SK-N-SH (cell line): Measurements from ENCODE around the gene ZDHHC14. TPM values are rescaled to one million over a fixed set of nuclear protein-coding genes. Genes with fewer than 3 reads are reported as not detected.

ENCODE experiments used
- CTCF ChIA-PET: fragments of 300-600, 350-600 bp; formaldehyde crosslinking; extraction: SDS; loops from one replicate; lab custom pipeline; 2021; lab: Yijun Ruan, JAX
- POLR2A ChIA-PET: fragments of 350-600 bp; sonication (Branson Sonifier 250); formaldehyde crosslinking; extraction: SDS; loops from one replicate; lab custom pipeline; 2020; ENCODE audit warnings: antibody characterized with exemption, inconsistent platforms; lab: Yijun Ruan, JAX
- DNase-seq: peaks from one replicate; pipeline ENCODE4 v3.0.0; 2012
- H2AFZ ChIP-seq: fragments of 200-600 bp; sonication (generic); 2 replicates; pipeline ENCODE4 v1.8.1; 2016; ENCODE audit warnings: antibody characterized with exemption, mild to moderate bottlenecking, low read depth
- H3F3A ChIP-seq: fragments of 200-600 bp; sonication (generic); replicated peaks from 2 replicates; pipeline ENCODE3; 2016; ENCODE audit warnings: antibody characterized with exemption, mild to moderate bottlenecking; ENCODE audit not compliant: insufficient read depth
- H3K27ac ChIP-seq, 2 experiments: fragments of 200-500 bp in 1 of 2; fragments of 200-600 bp in 1 of 2; sonication (Bioruptor generic) in 1 of 2; sonication (generic), shearing (Covaris generic) in 1 of 2; 2 replicates each; pipeline versions ENCODE4 v1.5.1 to v1.6.1; 2014 to 2016; ENCODE audit warnings: low read depth in 2 of 2, inconsistent platforms in 1 of 2, low read length in 1 of 2, mild to moderate bottlenecking in 1 of 2, mixed read lengths in 1 of 2
- H3K27me3 ChIP-seq: fragments of 200-600 bp; sonication (generic), shearing (Covaris generic); 2 replicates; pipeline ENCODE4 v1.6.1; 2016; ENCODE audit warnings: mixed run types; ENCODE audit not compliant: insufficient read depth
- H3K36me3 ChIP-seq, 2 experiments: fragments of 200-500 bp in 1 of 2; fragments of 200-600 bp in 1 of 2; sonication (Bioruptor generic) in 1 of 2; sonication (generic) in 1 of 2; replicated peaks in 1 of 2; 2 replicates each; pipeline versions ENCODE3 to v1.5.1; 2014 to 2016; ENCODE audit warnings: low read length in 1 of 2, mild to moderate bottlenecking in 1 of 2; ENCODE audit not compliant: insufficient read depth in 2 of 2, control insufficient read depth in 1 of 2
- H3K4me1 ChIP-seq, 2 experiments: fragments of 200-500 bp in 1 of 2; fragments of 200-600 bp in 1 of 2; sonication (Bioruptor generic) in 1 of 2; sonication (generic), shearing (Covaris generic) in 1 of 2; 2 replicates each; pipeline versions ENCODE4 v1.5.1 to v1.6.1; 2014 to 2016; ENCODE audit warnings: low read depth in 1 of 2, low read length in 1 of 2, mixed run types in 1 of 2; ENCODE audit not compliant: insufficient read depth in 2 of 2, control insufficient read depth in 1 of 2
- H3K4me2 ChIP-seq: fragments of 200-600 bp; sonication (generic), shearing (Covaris generic); 2 replicates; pipeline ENCODE4 v1.6.1; 2017; ENCODE audit warnings: mixed run types
- H3K4me3 ChIP-seq, 2 experiments: fragments of 200-500 bp in 1 of 2; fragments of 200-600 bp in 1 of 2; sonication (Bioruptor generic) in 1 of 2; sonication (generic), shearing (Covaris generic) in 1 of 2; 2 replicates each; pipeline versions ENCODE4 v1.5.1 to v1.8.1; 2014 to 2016; ENCODE audit warnings: low read depth in 2 of 2, inconsistent platforms in 1 of 2, low read length in 1 of 2, mild to moderate bottlenecking in 1 of 2, mixed read lengths in 1 of 2, moderate library complexity in 1 of 2
- H3K79me2 ChIP-seq: fragments of 200-600 bp; sonication (generic); 2 replicates; pipeline ENCODE4 v1.8.1; 2017; ENCODE audit warnings: mild to moderate bottlenecking; ENCODE audit not compliant: insufficient read depth
- H3K9ac ChIP-seq: fragments of 200-600 bp; sonication (generic); 2 replicates; pipeline ENCODE4 v1.6.1; 2017; ENCODE audit warnings: mixed run types
- H3K9me2 ChIP-seq: fragments of 200-600 bp; sonication (generic); 2 replicates; pipeline ENCODE4 v1.6.1; 2017; ENCODE audit warnings: mixed run types
- H3K9me3 ChIP-seq: fragments of 200-600 bp; sonication (generic); 2 replicates; pipeline ENCODE4 v1.6.1; 2017; ENCODE audit warnings: mixed run types, mild to moderate bottlenecking, moderate library complexity
- H4K20me1 ChIP-seq: fragments of 200-600 bp; sonication (generic); 2 replicates; pipeline ENCODE4 v1.6.1; 2017; ENCODE audit warnings: mild to moderate bottlenecking, mixed run types; ENCODE audit not compliant: insufficient read depth
- CHD2 ChIP-seq: fragments of 150-350 bp; IDR thresholded peaks from 2 replicates; pipeline ENCODE4 v1.6.1; 2018; ENCODE audit warnings: low read length; ENCODE audit not compliant: partially characterized antibody
- ELF1 ChIP-seq: IDR thresholded peaks from 2 replicates; pipeline ENCODE4 v1.4.0; 2012
- EZH2phosphoT487 ChIP-seq: fragments of 200-600 bp; sonication (generic); IDR thresholded peaks from 2 replicates; pipeline ENCODE4 v1.6.1; 2017; ENCODE audit warnings: low read depth, mixed run types, mild to moderate bottlenecking, antibody characterized with exemption, moderate library complexity, borderline replicate concordance
- FOXM1 ChIP-seq: IDR thresholded peaks from 2 replicates; pipeline ENCODE4 v1.4.0; 2012; ENCODE audit warnings: low read depth, mild to moderate bottlenecking
- GATA2 ChIP-seq: sonication (generic); formaldehyde crosslinking; IDR thresholded peaks from 2 replicates; pipeline ENCODE4 v1.5.0; 2020; ENCODE audit warnings: mild to moderate bottlenecking, missing genetic modification reagents
- MXI1 ChIP-seq: IDR thresholded peaks from 2 replicates; pipeline ENCODE4 v1.6.1; 2012; ENCODE audit warnings: mild to moderate bottlenecking, low read depth, low read length, improper control_type of control experiment
- NFIC ChIP-seq: IDR thresholded peaks from 2 replicates; pipeline ENCODE4 v1.4.0; 2012; ENCODE audit warnings: borderline replicate concordance
- NRF1 ChIP-seq: IDR thresholded peaks from 2 replicates; pipeline ENCODE4 v1.6.1; 2012; ENCODE audit warnings: low read depth, mild to moderate bottlenecking, low read length
- POLR2AphosphoS5 ChIP-seq: IDR thresholded peaks from 2 replicates; pipeline ENCODE4 v1.6.1; 2012; ENCODE audit warnings: low read depth, low read length
- RAD21 ChIP-seq: IDR thresholded peaks from 2 replicates; pipeline ENCODE4 v1.6.1; 2012; ENCODE audit warnings: mild to moderate bottlenecking, low read length
- RCOR1 ChIP-seq: fragments of 150-350 bp; IDR thresholded peaks from 2 replicates; pipeline ENCODE4 v1.6.1; 2017; ENCODE audit warnings: antibody characterized with exemption, low read length
- RFX5 ChIP-seq: IDR thresholded peaks from 2 replicates; pipeline ENCODE4 v1.6.1; 2012; ENCODE audit warnings: mild to moderate bottlenecking, improper control_type of control experiment, low read length
- RXRA ChIP-seq: IDR thresholded peaks from 2 replicates; pipeline ENCODE4 v1.4.0; 2012; ENCODE audit warnings: low read depth, mild to moderate bottlenecking, borderline replicate concordance
- SMC3 ChIP-seq: IDR thresholded peaks from 2 replicates; pipeline ENCODE4 v1.6.1; 2012; ENCODE audit warnings: low read depth, low read length, improper control_type of control experiment
- TAF1 ChIP-seq: IDR thresholded peaks from 2 replicates; pipeline ENCODE4 v1.6.1; 2012; ENCODE audit warnings: low read depth, mild to moderate bottlenecking, low read length, moderate library complexity, borderline replicate concordance
- USF2 ChIP-seq: fragments of 150-350 bp; IDR thresholded peaks from 2 replicates; pipeline ENCODE4 v1.6.1; 2017; ENCODE audit warnings: antibody characterized with exemption, low read length, low read depth, borderline replicate concordance
- WGBS: methylation state at CpG from one replicate; pipeline ENCODE4 v1.1.6; 2017; ENCODE audit warnings: low lambda C conversion rate; 5-methylcytosine and 5-hydroxymethylcytosine counted together
- polyA plus RNA-seq, 3 experiments: library from polyadenylated mRNA; depleted of rRNA; stranded (reverse); fragments of >200 nt; gene quantifications; 2 replicates each; pipeline ENCODE4 v1.2.3, GENCODE V29; 2012
- TF ChIP-seq, protein P1 (sequence below): IDR thresholded peaks from 2 replicates; pipeline ENCODE4 v1.4.0; 2012; ENCODE audit warnings: low read depth
- TF ChIP-seq, protein P2 (sequence below): fragments of 150-350 bp; IDR thresholded peaks from 2 replicates; pipeline ENCODE4 v1.6.1; 2016; ENCODE audit warnings: mild to moderate bottlenecking, low read depth, low read length
- TF ChIP-seq, protein P3 (sequence below): IDR thresholded peaks from 2 replicates; pipeline ENCODE4 v1.4.0; 2012; ENCODE audit warnings: low read depth, borderline replicate concordance

ZDHHC14 gene
- polyA plus RNA-seq, 1 of the 3 experiments (the other 2 are of a cell fraction): 5.4 TPM

GRCh38 chr6:157621406-157621805 lies 240.4 kb downstream of the ZDHHC14 start:
- ChIA-PET POLR2A (no interaction called here), CTCF (interaction anchor here (0.6 kb wide), 1 partner anchor 10 kb away, joined by 3 read pairs; no protein-coding TSS in a partner anchor)
- H3K36me3 ChIP-seq: no peaks in the 10 kb centered on the region
- H3K27ac ChIP-seq: no peak overlapping the region
- no peak overlapping the region for H3K4me3 ChIP-seq
- no peak overlapping the region for H2AFZ ChIP-seq
- no peak for TF ChIP-seq SMC3
- 92% methylated on average over 6 of the region's 6 CpGs for WGBS
- no peak for DNase-seq
- no peaks in the 10 kb centered on the region for H4K20me1 ChIP-seq
- H3K9me3 ChIP-seq: no peaks in the 10 kb centered on the region
- no peaks in the 10 kb centered on the region for H3K27me3 ChIP-seq
- H3K4me1 ChIP-seq: no peaks in the 10 kb centered on the region
- H3K9ac ChIP-seq: no peak overlapping the region
- H3K4me2 ChIP-seq: no peak overlapping the region
- no peaks in the 10 kb centered on the region for H3K79me2 ChIP-seq
- no peaks in the 10 kb centered on the region for H3F3A ChIP-seq
- no peaks in the 10 kb centered on the region for H3K9me2 ChIP-seq

- Histone ChIP-seq H3K4me3 (no peak overlapping the region), H3K27ac (no peak overlapping the region), H3K4me1 (no peaks in the 10 kb centered on the region), H2AFZ (no peak overlapping the region), H3K27me3 (no peaks in the 10 kb centered on the region), H3K79me2 (no peaks in the 10 kb centered on the region), H3K9me2 (no peaks in the 10 kb centered on the region), H4K20me1 (no peaks in the 10 kb centered on the region), H3F3A (no peaks in the 10 kb centered on the region), H3K9ac (no peak overlapping the region), H3K4me2 (no peak overlapping the region), H3K9me3 (no peaks in the 10 kb centered on the region), H3K36me3 (no peaks in the 10 kb centered on the region)
- TF ChIP-seq TAF1: no peak
- TF ChIP-seq NRF1: no peak
- no peak for TF ChIP-seq USF2
- no peak for TF ChIP-seq NFIC
- no peak for TF ChIP-seq MXI1
- TF ChIP-seq RFX5: no peak
- TF ChIP-seq EZH2phosphoT487: no peak
- TF ChIP-seq RAD21: no peak
- TF ChIP-seq ELF1: no peak
- TF ChIP-seq POLR2AphosphoS5: no peak
- TF ChIP-seq RXRA: no peak
- no peak for TF ChIP-seq SMC3
- DNase-seq: no peak
- POLR2A ChIA-PET: no interaction called here
- CTCF ChIA-PET: interaction anchor here (1.1 to 1.3 kb wide), 2 partner anchors 298 to 307 kb away, joined by 3 read pairs; no protein-coding TSS in a partner anchor
- 100% methylated on average over 3 of the region's 3 CpGs for WGBS
Observed at GRCh38 chr6:157622427-157622826, 241.4 kb downstream of the ZDHHC14 start.

GRCh38 chr6:157625111-157625510 lies 244.1 kb downstream of the ZDHHC14 start:
- no peak overlapping the region for H3K4me3 ChIP-seq
- H3K4me2 ChIP-seq: no peak overlapping the region
- no peak overlapping the region for H3K9ac ChIP-seq
- no peaks in the 10 kb centered on the region for H3K9me2 ChIP-seq
- H3K27ac ChIP-seq: no peak overlapping the region
- no peaks in the 10 kb centered on the region for H4K20me1 ChIP-seq
- ChIA-PET POLR2A (no interaction called here), CTCF (no interaction called here)
- H3K79me2 ChIP-seq: no peaks in the 10 kb centered on the region
- no peak overlapping the region for H2AFZ ChIP-seq
- H3K27me3 ChIP-seq: no peaks in the 10 kb centered on the region
- no peak for DNase-seq
- no peaks in the 10 kb centered on the region for H3K36me3 ChIP-seq
- WGBS: 94% methylated on average over 7 of the region's 7 CpGs
- no peaks in the 10 kb centered on the region for H3F3A ChIP-seq
- H3K4me1 ChIP-seq: no peaks in the 10 kb centered on the region
- no peaks in the 10 kb centered on the region for H3K9me3 ChIP-seq
- TF ChIP-seq, protein P1, sequence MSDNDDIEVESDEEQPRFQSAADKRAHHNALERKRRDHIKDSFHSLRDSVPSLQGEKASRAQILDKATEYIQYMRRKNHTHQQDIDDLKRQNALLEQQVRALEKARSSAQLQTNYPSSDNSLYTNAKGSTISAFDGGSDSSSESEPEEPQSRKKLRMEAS: no peak
- TF ChIP-seq FOXM1 (no peak), SMC3 (no peak), CHD2 (no peak), MXI1 (no peak), RCOR1 (no peak), RAD21 (no peak), ELF1 (no peak), EZH2phosphoT487 (no peak), GATA2 (CRISPR knock-in tag) (no peak)
- TF ChIP-seq, protein P2, sequence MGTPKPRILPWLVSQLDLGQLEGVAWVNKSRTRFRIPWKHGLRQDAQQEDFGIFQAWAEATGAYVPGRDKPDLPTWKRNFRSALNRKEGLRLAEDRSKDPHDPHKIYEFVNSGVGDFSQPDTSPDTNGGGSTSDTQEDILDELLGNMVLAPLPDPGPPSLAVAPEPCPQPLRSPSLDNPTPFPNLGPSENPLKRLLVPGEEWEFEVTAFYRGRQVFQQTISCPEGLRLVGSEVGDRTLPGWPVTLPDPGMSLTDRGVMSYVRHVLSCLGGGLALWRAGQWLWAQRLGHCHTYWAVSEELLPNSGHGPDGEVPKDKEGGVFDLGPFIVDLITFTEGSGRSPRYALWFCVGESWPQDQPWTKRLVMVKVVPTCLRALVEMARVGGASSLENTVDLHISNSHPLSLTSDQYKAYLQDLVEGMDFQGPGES: no peak
- TF ChIP-seq, protein P3, sequence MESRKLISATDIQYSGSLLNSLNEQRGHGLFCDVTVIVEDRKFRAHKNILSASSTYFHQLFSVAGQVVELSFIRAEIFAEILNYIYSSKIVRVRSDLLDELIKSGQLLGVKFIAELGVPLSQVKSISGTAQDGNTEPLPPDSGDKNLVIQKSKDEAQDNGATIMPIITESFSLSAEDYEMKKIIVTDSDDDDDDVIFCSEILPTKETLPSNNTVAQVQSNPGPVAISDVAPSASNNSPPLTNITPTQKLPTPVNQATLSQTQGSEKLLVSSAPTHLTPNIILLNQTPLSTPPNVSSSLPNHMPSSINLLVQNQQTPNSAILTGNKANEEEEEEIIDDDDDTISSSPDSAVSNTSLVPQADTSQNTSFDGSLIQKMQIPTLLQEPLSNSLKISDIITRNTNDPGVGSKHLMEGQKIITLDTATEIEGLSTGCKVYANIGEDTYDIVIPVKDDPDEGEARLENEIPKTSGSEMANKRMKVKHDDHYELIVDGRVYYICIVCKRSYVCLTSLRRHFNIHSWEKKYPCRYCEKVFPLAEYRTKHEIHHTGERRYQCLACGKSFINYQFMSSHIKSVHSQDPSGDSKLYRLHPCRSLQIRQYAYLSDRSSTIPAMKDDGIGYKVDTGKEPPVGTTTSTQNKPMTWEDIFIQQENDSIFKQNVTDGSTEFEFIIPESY: no peak
